Tibial artery (tissue), 4 donors: ENCODE data around the gene CSAD.
A peak's percentile ranks its signal among the peaks of the same experiment; 100 is the strongest.

ENCODE experiments used
- DNase-seq, 2 donors: peaks; one replicate each; pipeline ENCODE4 v3.0.0-alpha.2; 2019
- H3K27ac ChIP-seq, 2 donors: fragments of 200-600 bp; sonication (generic) in 1 of 2; 1 replicate in 1 of 2; 2 replicates in 1 of 2; pipeline ENCODE4 v1.5.1; 2018 to 2019; ENCODE audit warnings: mild to moderate bottlenecking in 1 of 2
- H3K27me3 ChIP-seq, 2 donors: fragments of 200-600 bp; sonication (generic) in 1 of 2; one replicate each; pipeline versions ENCODE4 v1.5.1 to v1.6.0; 2016 to 2019
- H3K36me3 ChIP-seq, 3 donors: fragments of 200-600 bp; sonication (generic) in 2 of 3; one replicate each; pipeline ENCODE4 v1.5.1; 2016 to 2019; ENCODE audit warnings: mild to moderate bottlenecking in 2 of 3
- H3K4me1 ChIP-seq, 4 donors: fragments of 200-600 bp; sonication (generic) in 2 of 4; 1 replicate in 3 of 4; 2 replicates in 1 of 4; pipeline ENCODE4 v1.5.1; 2016 to 2019
- H3K4me3 ChIP-seq, 2 donors: fragments of 200-600 bp; sonication (generic) in 1 of 2; 1 replicate in 1 of 2; 2 replicates in 1 of 2; pipeline ENCODE4 v1.5.1; 2018 to 2019; ENCODE audit warnings: mild to moderate bottlenecking in 2 of 2
- H3K9me3 ChIP-seq, 3 donors: fragments of 200-600 bp; sonication (generic) in 1 of 3; one replicate each; pipeline ENCODE4 v1.5.1; 2016 to 2019
- CTCF ChIP-seq, 2 experiments: fragments of 200-600 bp in 1 of 2; fragments of 450-650 bp in 1 of 2; IDR thresholded peaks; one replicate each; pipeline ENCODE4 v1.5.1; 2017 to 2019; ENCODE audit warnings: antibody characterized with exemption in 2 of 2, mild to moderate bottlenecking in 1 of 2, moderate library complexity in 1 of 2
- intact Hi-C: fragments of 100-400 bp; cut with DNase I; formaldehyde crosslinking; loops from one replicate; pipeline ENCODE4 v1.15.0; 2023; ENCODE audit warnings: low total_unique reads

The CSAD gene

GRCh38 chr12:53192531-53193021, 11.9 kb upstream of the CSAD start:
- H3K4me1 ChIP-seq, result peaks cover 0 to 12% (median 8%) of the 10 kb centered on the region in 4 donors

GRCh38 chr12:53191885-53192530, 11.3 kb upstream of the CSAD start:
- DNase-seq, result peak in 1 of 2 donors; percentile 59
- intact Hi-C loops, result no loop called here
- no peaks in the 10 kb centered on the region for H3K27me3 ChIP-seq
- H3K27ac ChIP-seq, result no peak overlapping the region
- peaks cover 0 to 8% (median 4%) of the 10 kb centered on the region in 4 donors for H3K4me1 ChIP-seq
- H3K4me3 ChIP-seq, result no peak overlapping the region
- TF ChIP-seq CTCF (IDR thresholded peaks at IDR 0.05), result no peak
- no peaks in the 10 kb centered on the region for H3K9me3 ChIP-seq
- peaks cover 13 to 33% (median 22%) of the 10 kb centered on the region in 3 donors for H3K36me3 ChIP-seq

More at GRCh38 chr12:53192531-53193021, 11.9 kb upstream of the CSAD start:
- DNase-seq, result no peak
- Histone ChIP-seq H3K36me3 (peaks cover 7 to 28% (median 17%) of the 10 kb centered on the region in 3 donors), H3K27me3 (no peaks in the 10 kb centered on the region), H3K27ac (no peak overlapping the region), H3K9me3 (no peaks in the 10 kb centered on the region), H3K4me3 (no peak overlapping the region)
- intact Hi-C loops, result no loop called here
- TF ChIP-seq CTCF (IDR thresholded peaks at IDR 0.05), result no peak

GRCh38 chr12:53191096-53191884, 10.6 kb upstream of the CSAD start:
- no peaks in the 10 kb centered on the region for H3K9me3 ChIP-seq
- no peak for TF ChIP-seq CTCF (IDR thresholded peaks at IDR 0.05)
- H3K4me3 ChIP-seq, result no peak overlapping the region
- DNase-seq, result peak in 1 of 2 donors; percentile 45
- H3K27ac ChIP-seq, result no peak overlapping the region
- H3K36me3 ChIP-seq, result peaks cover 20 to 40% (median 30%) of the 10 kb centered on the region in 3 donors
- intact Hi-C loops, result no loop called here
- H3K27me3 ChIP-seq, result no peaks in the 10 kb centered on the region
- peaks cover 0 to 8% (median 4%) of the 10 kb centered on the region in 4 donors for H3K4me1 ChIP-seq

GRCh38 chr12:53190108-53190729, 9.5 kb upstream of the CSAD start:
- DNase-seq, result peak; percentile 58 to 78
- Histone ChIP-seq H3K27ac (peak overlapping the region; percentile 9 to 47), H3K9me3 (no peaks in the 10 kb centered on the region), H3K36me3 (peaks cover 30 to 51% (median 40%) of the 10 kb centered on the region in 3 donors), H3K27me3 (no peaks in the 10 kb centered on the region), H3K4me3 (no peak overlapping the region), H3K4me1 (peaks cover 0 to 14% (median 4%) of the 10 kb centered on the region in 4 donors)
- TF ChIP-seq CTCF (IDR thresholded peaks at IDR 0.05), result peak; percentile 81 to 83
- intact Hi-C loops, result no loop called here

- H3K27ac ChIP-seq, result no peak overlapping the region
- peak in 1 of 2 donors; percentile 46 for DNase-seq
- peaks cover 48 to 78% (median 54%) of the 10 kb centered on the region in 3 donors for H3K36me3 ChIP-seq
- H3K4me1 ChIP-seq, result peaks cover 0 to 41% (median 29%) of the 10 kb centered on the region in 4 donors
- no peaks in the 10 kb centered on the region for H3K27me3 ChIP-seq
- intact Hi-C loops, result no loop called here
- no peaks in the 10 kb centered on the region for H3K9me3 ChIP-seq
- H3K4me3 ChIP-seq, result no peak overlapping the region
- no peak for TF ChIP-seq CTCF (IDR thresholded peaks at IDR 0.05)
Measured at GRCh38 chr12:53187145-53187899, 6.6 kb upstream of the CSAD start.
